Panc1 (cell line): ENCODE measurements around the gene PSMB10.

Source experiments
- CTCF ChIP-seq: fragments of 450-650 bp; IDR thresholded peaks from 2 replicates; pipeline ENCODE4 v1.5.1; 2017; ENCODE audit warnings: mild to moderate bottlenecking
- POLR2AphosphoS5 ChIP-seq: IDR thresholded peaks from 2 replicates; pipeline ENCODE4 v1.6.1; 2012; ENCODE audit warnings: mild to moderate bottlenecking, low read depth, low read length, moderate library complexity
- SIN3A ChIP-seq: IDR thresholded peaks from 2 replicates; pipeline ENCODE4 v1.6.1; 2012; ENCODE audit warnings: low read depth, mild to moderate bottlenecking, low read length, moderate library complexity, borderline replicate concordance; ENCODE audit not compliant: insufficient read depth

- TF ChIP-seq POLR2AphosphoS5 (no peak), SIN3A (no peak), CTCF (no peak)
These were observed 10.4 kb upstream of the PSMB10 start for GRCh38 chr16:67946966-67947558.
